ENCODE results near the gene OR6C76. TPM values are rescaled to one million over a fixed set of nuclear protein-coding genes. Genes with fewer than 3 reads are reported as not detected.

The OR6C76 gene
- total and polyA plus RNA-seq, 5 experiments from 2014 or later, result not detected

Other genes with a start within 250 kb of the OR6C76 start
- not detected for gene OR10A7, start 205.2 kb upstream of the OR6C76 start, total RNA-seq
- not detected for gene OR10A7, start 205.2 kb upstream of the OR6C76 start, polyA plus RNA-seq
- gene OR6C74, start 181.6 kb upstream of the OR6C76 start, total RNA-seq, result not detected
- not detected for gene OR6C74, start 181.6 kb upstream of the OR6C76 start, polyA plus RNA-seq
- gene OR6C6, start 129.7 kb upstream of the OR6C76 start, total RNA-seq, result not detected
- not detected for gene OR6C6, start 129.7 kb upstream of the OR6C76 start, polyA plus RNA-seq
- not detected for gene OR6C1, start 111.9 kb upstream of the OR6C76 start, total RNA-seq
- gene OR6C1, start 111.9 kb upstream of the OR6C76 start, polyA plus RNA-seq, result not detected
- not detected for gene OR6C3, start 95.5 kb upstream of the OR6C76 start, total RNA-seq
- gene OR6C3, start 95.5 kb upstream of the OR6C76 start, polyA plus RNA-seq, result not detected
- gene OR6C75, start 63.3 kb upstream of the OR6C76 start, total RNA-seq, result not detected
- not detected for gene OR6C75, start 63.3 kb upstream of the OR6C76 start, polyA plus RNA-seq
- not detected for gene OR6C65, start 25.7 kb upstream of the OR6C76 start, total RNA-seq
- not detected for gene OR6C65, start 25.7 kb upstream of the OR6C76 start, polyA plus RNA-seq
- gene OR6C2, start 17.8 kb downstream of the OR6C76 start, total RNA-seq, result not detected
- gene OR6C2, start 17.8 kb downstream of the OR6C76 start, polyA plus RNA-seq, result not detected
- gene OR6C70, start 43.9 kb downstream of the OR6C76 start, total RNA-seq, result not detected
- not detected for gene OR6C70, start 43.9 kb downstream of the OR6C76 start, polyA plus RNA-seq
- not detected for gene OR6C68, start 66.1 kb downstream of the OR6C76 start, total RNA-seq
- gene OR6C68, start 66.1 kb downstream of the OR6C76 start, polyA plus RNA-seq, result not detected
- not detected for gene OR6C4, start 123.3 kb downstream of the OR6C76 start, total RNA-seq
- gene OR6C4, start 123.3 kb downstream of the OR6C76 start, polyA plus RNA-seq, result not detected
- gene OR2AP1, start 146.2 kb downstream of the OR6C76 start, total RNA-seq, result not detected
- not detected for gene OR2AP1, start 146.2 kb downstream of the OR6C76 start, polyA plus RNA-seq
- not detected for gene OR10P1, start 210.6 kb downstream of the OR6C76 start, total RNA-seq
- gene OR10P1, start 210.6 kb downstream of the OR6C76 start, polyA plus RNA-seq, result not detected